IPS-NIHi11 (cell line): ENCODE data around the gene HAO2.
A peak's percentile ranks its signal among the peaks of the same experiment; 100 is the strongest.

Experiments used
- DNase-seq: peaks from one replicate; pipeline ENCODE4 v3.0.0; 2012; ENCODE audit warnings: mixed read lengths, low spot score

Gene HAO2

GRCh38 chr1:119380304-119380703, 11.7 kb downstream of the HAO2 start:
- no peak for DNase-seq

GRCh38 chr1:119380983-119381662, 12.5 kb downstream of the HAO2 start:
- no peak for DNase-seq

- DNase-seq, result no peak
Measured at GRCh38 chr1:119384591-119384990, 16.0 kb downstream of the HAO2 start.

- no peak for DNase-seq
Measured at GRCh38 chr1:119385650-119386049, 17.1 kb downstream of the HAO2 start.

DNA sequence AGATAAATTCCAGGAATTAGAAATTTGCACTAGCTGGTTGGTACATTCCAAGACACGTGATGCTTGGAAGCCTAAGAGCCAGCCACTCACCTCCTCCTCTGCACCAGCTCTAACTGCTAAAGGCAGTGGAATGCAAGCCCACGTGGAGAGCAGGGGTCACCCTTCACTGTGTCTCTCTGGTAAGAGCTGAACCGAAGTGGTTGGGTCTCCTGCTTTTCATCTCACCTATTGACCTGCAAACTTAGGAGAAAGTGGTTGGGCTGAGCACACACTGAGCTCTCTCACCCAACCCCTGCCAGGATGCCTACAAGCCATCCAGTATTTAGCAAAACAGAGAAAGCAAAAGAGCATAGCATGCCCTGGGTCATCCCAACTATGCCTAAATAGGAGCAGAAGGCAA, 19.3 kb downstream of the HAO2 start:
- DNase-seq, result peak; percentile 24

- DNase-seq, result no peak
Measured at GRCh38 chr1:119388450-119388849, 19.9 kb downstream of the HAO2 start.

DNA sequence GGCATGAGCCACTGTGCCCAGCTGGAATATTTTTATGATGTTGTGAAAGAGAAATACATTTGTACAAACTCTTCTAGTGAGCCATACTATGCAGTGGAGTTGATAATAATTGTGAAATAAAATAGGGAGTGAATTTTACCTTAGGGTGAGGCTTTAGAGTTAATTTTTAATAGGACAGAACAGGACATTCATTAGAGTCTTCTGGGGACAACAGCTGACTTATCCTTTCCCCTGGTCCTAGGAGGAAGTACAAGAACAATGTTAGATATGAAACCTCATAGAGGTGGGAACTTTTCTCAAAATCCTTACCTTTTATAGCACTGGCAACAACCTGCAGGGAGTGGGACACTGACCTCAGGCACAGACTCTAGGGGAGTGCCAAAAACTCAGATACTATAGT, 21.9 kb downstream of the HAO2 start:
- DNase-seq, result no peak

GRCh38 chr1:119391749-119392148, 23.2 kb downstream of the HAO2 start:
- no peak for DNase-seq

DNA sequence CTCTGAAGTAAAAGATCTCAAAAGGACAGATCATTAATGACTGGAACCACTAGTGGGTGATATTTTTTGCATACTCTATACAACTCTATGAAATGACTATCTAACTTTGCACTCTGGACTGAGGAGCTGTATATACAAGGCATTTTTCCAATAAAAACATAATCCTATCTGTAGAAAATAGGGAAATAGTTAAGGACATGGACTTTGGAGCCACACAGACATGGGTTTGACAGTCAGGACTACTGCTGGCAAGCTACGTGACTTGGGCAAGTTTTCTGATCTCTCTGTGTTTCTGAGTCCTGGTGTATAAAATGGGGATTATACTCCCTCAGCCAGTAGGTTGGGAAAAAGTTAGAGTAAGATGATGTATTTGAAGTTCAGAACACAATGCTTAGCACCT, 25.5 kb downstream of the HAO2 start:
- DNase-seq, result no peak

GRCh38 chr1:119396982-119397381, 28.4 kb downstream of the HAO2 start:
- no peak for DNase-seq

DNA sequence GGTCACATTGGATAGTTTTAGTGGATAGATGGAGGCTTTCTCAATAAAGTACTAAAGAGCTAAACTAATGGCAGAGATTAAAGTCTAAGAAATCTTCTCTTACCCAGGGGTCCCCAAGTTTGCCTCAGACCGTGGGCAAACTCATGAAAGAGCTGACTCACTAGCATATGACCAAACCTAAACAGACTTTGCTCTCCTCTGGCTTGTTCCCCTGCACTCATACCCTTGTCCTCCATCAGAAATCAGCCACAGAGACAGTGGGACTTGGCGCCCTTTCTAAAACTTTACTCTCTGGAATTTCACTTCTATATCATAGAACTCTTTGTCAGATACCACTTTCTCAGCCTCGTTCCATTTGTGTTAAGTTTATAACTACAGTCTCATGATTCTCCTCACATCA, 29.4 kb downstream of the HAO2 start:
- no peak for DNase-seq

DNA sequence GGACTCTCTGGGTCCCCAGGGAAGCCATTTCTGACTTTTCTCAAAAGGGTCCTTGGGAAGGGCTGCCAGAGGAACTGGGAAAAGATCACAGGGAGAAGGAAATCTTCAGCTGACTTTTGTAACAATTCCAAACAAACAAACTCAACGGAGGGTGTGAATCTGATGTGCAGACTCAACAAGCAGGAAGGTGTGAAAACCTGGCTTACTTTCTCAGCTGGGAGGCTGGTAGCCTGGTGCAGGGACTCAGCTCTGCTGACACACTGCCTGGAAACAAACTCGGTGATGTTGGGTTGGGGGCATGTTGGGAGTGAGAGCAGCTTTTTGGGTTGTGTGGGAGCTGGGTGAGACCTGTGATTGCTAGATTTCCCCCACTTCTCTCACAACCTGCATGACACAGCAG, 36.2 kb downstream of the HAO2 start:
- DNase-seq, result no peak

DNA sequence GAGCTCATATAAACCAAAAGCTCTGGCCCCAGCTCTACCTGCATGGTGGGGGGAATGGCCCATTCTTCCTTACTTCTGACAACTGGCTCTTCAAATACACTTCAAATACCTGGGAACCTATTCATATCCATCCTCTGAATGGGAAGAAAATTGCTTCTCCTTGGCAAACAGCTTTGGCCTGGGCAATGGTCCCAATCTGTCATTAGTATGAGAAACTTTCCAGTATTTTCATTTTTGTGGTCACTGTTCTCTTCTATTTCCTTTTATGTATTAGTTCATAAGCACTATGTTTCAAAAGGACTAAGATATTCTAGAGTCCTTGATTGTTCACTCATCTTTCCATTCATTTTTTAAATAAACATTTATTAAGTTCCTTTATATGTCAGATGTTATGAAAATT, 41.1 kb downstream of the HAO2 start:
- DNase-seq, result no peak

DNA sequence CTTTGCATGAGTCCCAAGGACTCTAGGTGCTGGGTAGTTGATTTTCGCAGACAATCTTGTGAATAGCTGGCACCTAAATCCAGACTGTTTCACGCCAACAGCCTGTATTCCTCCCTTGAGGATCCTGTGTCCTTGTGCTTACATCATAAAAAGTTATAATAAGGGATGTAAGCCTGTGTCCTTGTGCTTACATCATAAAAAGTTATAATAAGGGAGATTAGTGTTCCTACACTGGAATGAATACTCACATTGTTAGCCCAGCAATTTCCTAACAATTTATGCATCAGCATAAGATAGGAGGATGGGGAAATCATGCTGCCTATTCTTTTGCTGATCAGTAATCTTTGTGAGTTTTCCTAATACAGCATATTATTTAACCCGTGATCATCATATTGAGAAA, 42.4 kb downstream of the HAO2 start:
- no peak for DNase-seq

GRCh38 chr1:119414950-119415349, 46.4 kb downstream of the HAO2 start, which contains the start of gene HSD3B2:
Gene HSD3B2 (plus strand): TSS chr1:119415150. CDS start chr1:119415420, 270 bp downstream.
- DNase-seq, result no peak

DNA sequence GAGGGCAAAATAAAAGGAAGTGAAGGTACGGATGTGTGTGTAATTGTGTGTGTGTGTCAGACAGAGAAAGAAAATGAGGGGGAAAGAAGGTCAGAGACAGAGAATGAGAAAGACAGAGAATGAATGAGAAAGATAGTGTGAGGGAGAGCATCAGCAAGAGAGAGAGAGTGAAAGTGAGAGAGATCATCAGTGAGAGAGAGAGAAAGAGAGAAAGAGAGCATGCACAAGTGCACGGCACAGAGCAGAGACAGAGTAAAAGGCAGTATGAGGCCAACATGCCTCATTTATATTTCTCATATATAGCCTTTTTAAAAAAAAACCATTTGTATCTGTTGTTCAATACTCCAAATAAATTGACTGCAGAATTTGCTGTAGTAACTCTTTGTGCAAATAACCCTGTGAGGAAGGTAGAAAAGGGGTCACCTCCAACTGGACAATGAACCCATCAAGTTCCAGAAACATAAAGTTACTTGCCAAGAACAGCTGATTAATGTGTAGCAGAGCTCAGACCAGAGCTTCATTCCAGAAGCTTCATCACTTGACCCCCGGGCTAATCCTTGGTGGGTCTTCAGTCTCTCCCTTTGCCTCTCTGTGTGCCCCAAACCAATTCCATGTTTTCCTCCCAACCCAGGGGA, 47.5 kb downstream of the HAO2 start:
- DNase-seq, result no peak

DNA sequence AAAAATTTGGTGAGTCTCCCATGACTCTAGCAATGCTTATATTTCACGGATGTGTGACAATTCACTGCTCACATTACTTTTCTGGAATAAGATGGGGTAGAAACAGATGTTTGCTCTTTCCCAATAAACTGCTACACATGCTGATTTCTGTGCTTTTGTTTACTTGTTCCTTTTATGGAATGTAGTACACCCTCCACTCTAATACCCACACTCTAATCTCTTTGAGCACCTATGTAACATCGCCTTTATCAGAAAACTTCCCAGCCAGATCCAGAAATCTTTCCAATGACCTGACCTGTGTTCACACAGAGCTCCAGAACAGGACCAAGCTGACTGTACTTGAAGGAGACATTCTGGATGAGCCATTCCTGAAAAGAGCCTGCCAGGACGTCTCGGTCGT, 50.5 kb downstream of the HAO2 start:
- no peak for DNase-seq

GRCh38 chr1:119420638-119421037, 52.1 kb downstream of the HAO2 start:
- no peak for DNase-seq

DNA sequence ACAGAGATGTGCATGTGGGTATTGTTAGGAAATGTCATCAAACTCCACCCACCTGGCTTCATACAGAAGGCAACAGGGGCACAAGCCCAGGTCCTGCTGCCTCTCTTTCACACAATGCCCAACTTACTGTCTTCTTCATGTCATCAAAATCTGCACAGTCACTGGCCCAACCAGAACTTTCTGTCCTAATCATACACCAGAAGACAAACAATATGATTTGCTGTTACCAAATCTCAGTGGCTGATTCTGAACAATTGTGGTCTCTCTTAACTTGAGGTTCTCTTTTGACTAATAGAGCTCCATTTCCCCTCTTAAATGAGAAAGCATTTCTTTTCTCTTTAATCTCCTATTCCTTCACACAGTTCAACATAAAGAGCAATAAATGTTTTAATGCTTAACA, 54.0 kb downstream of the HAO2 start:
- DNase-seq, result no peak

- no peak for DNase-seq
Measured at GRCh38 chr1:119428991-119429390, 60.4 kb downstream of the HAO2 start.

- no peak for DNase-seq
Measured at GRCh38 chr1:119429687-119430086, 61.1 kb downstream of the HAO2 start.

GRCh38 chr1:119430486-119430885, 61.9 kb downstream of the HAO2 start:
- DNase-seq, result no peak

GRCh38 chr1:119431836-119432235, 63.3 kb downstream of the HAO2 start:
- DNase-seq, result no peak

DNA sequence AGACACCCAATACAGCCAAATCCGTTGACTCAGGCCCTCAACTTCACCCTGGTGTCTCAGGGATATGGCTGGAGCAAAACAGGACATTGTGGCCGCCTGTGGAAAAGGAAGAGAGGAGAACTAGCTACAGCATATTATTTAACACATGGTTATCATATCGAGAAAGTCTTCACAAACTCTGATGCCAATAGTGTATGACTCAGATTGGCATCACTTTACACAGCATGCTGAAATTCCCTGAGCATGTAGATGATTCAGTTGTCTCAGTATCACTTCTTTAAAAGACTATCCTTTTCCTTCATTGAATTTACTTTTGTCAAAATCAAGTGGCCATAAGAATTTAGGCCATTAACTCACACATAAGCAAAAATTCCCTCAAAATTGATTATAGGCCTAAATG, 66.5 kb downstream of the HAO2 start:
- DNase-seq, result no peak
